Epithelial cell of esophagus (primary cell): ENCODE data around the gene SLC12A9.
"Not testable (repeated sequence)": the region's sequence is repeated elsewhere in the genome, so short reads cannot be mapped to it uniquely, and the experiment has no call there.

ENCODE experiments used
- DNase-seq: peaks from one replicate; pipeline ENCODE4 v3.0.0; 2010; ENCODE audit warnings: low read depth
- H3K4me3 ChIP-seq: 2 replicates; pipeline ENCODE4 v1.5.1; 2011; ENCODE audit warnings: mild to moderate bottlenecking, low read length, control low read depth
- CTCF ChIP-seq: IDR thresholded peaks from 2 replicates; pipeline ENCODE4 v1.5.1; 2011; ENCODE audit warnings: low read depth, mild to moderate bottlenecking, low read length, control low read depth, inconsistent platforms; ENCODE audit not compliant: insufficient read depth; ENCODE audit errors: missing control alignments

SLC12A9 gene

DNA sequence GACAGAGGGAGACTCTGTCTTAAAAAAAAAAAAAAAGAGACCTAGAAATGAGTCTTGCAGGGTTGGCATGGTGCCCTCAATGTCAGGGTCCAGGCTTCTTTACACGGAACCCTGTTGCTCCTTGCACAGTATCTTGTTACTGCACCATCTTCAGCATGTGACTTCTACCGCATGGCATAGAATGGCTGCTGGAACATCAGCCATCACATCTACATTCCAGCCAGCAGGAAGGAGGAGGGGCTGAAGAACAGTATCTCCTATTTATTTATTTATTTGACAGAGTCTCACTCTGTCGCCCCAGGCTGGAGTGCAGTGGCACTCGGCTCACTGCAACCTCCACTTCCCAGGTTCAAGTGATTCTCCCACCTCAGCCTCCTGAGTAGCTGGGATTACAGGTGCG lies 46.9 kb downstream of the SLC12A9 start:
- no peak for DNase-seq
- no peak for TF ChIP-seq CTCF
- no peak overlapping the region for H3K4me3 ChIP-seq

GRCh38 chr7:100900978-100901377 lies 48.5 kb downstream of the SLC12A9 start:
- no peak for DNase-seq
- TF ChIP-seq CTCF: no peak

GRCh38 chr7:100901921-100902332 lies 49.4 kb downstream of the SLC12A9 start:
- no peak for TF ChIP-seq CTCF
- H3K4me3 ChIP-seq: no peak overlapping the region

More at GRCh38 chr7:100900978-100901377, 48.5 kb downstream of the SLC12A9 start:
- H3K4me3 ChIP-seq: no peak overlapping the region

DNA sequence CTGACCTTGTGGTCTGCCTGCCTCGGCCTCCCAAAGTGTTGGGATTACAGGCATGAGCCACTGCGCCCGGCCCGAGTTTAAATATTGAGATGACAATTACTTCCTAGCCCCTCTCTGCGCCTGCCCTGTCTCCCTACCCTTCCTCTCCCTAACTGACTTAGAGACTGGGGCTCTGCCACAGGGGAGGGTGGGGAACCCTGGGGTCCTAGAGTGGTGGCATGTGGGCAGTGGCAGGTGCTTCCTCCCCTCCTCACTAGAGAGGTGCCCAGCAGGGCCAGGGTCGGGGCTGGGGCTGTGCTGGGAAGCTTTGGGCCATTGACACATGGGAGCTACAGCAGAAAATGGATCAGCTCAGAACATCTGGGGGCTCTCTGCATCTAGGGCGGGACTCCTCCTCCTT lies 50.1 kb downstream of the SLC12A9 start:
- no peak overlapping the region for H3K4me3 ChIP-seq
- no peak for DNase-seq
- no peak for TF ChIP-seq CTCF

More at GRCh38 chr7:100901921-100902332, 49.4 kb downstream of the SLC12A9 start:
- DNase-seq: no peak

DNA sequence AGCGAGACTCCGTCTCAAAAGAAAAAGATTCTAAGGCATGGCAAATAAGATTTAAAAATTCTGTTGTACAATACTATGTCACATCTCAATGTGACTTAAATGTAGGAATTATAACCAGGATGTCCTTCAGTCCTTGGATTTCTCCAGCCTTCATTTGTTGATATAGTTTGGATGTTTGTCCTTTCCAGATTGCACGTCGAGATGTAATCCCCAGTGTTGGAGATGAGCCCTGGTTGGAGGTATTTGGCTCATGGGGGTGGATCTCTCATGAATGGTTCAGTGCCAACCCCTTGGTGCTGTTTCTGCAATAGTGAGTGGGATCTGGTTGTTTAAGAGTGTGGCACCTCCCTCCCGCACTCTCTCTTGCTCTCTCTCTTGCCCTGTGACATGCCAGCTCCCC lies 56.0 kb downstream of the SLC12A9 start:
- no peak overlapping the region for H3K4me3 ChIP-seq
- DNase-seq: no peak
- no peak for TF ChIP-seq CTCF

DNA sequence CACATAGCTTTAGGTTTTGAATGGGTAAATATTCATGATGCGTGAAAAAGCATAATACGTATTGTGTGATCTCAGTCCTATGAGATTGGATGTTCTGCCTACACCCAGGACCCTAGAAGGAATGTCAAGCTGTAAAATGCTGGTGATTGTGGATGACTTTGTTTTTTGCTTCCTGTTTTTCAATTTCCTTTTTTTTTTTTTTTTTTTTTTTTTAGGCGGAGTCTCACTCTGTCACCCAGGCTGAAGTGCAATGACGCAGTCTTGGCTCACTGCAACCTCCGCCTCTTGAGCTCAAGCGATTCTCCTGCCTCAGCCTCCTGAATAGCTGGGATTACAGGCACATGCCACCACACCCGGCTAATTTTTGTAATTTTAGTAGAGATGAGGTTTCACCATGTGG lies 57.9 kb downstream of the SLC12A9 start:
- H3K4me3 ChIP-seq, DNase-seq: not testable (repeated sequence)

DNA sequence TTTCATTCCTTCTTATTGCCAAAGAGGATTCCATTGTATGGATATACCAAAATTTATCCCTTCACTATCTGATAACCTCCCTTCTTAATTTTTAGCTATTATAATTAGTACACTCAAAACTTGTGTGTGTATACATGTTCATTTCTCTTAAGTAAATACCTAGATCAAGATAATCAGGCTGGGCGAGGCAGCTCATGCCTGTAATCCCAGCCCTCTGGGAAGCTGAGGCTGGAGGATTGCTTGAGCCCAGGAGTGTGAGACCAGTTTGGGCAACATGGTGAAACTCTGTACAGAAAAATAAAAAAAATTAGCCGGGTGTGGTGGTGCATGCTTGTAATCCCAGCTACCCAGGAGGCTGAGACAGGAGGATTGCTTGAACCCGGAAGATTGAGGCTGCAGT lies 59.0 kb downstream of the SLC12A9 start:
- TF ChIP-seq CTCF: no peak
- H3K4me3 ChIP-seq: no peak overlapping the region
- DNase-seq: no peak
